NCI-H748 (cell line): Measurements from ENCODE around the gene MORN5.
A peak's percentile ranks its signal among the peaks of the same experiment; 100 is the strongest.

Experiments used
- DNase-seq: peaks from one replicate; lab custom pipeline; 2025; ENCODE audit not compliant: unreplicated experiment; lab: John Stamatoyannopoulos, UW

Gene MORN5

DNA sequence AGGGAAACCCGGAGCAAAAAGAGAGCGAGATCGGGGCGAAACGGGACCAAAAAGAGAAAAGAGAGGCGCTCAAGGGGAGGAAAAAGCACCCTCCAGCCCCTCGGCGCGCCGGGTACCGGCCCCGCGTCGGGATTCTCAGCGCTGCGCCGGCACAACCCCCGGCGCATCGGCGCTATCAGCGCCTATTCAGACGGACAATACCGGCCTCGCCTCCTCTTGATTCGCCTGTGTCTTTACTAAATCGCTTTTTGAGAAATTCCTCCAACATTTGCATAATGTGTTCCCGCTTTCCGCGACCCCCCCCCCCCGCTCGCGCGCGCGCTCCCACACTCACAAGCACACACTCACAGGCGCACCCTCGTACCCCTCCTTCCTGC, 68.5 kb downstream of the MORN5 start:
- peak; percentile 51 for DNase-seq

- DNase-seq, result peak; percentile 58
Measured at GRCh38 chr9:122228568-122229484, 69.1 kb downstream of the MORN5 start, which contains the start of gene LHX6. TSS of gene LHX6 (minus strand) at chr9:122228957. CDS start at chr9:122228740, 217 bp downstream.

DNA sequence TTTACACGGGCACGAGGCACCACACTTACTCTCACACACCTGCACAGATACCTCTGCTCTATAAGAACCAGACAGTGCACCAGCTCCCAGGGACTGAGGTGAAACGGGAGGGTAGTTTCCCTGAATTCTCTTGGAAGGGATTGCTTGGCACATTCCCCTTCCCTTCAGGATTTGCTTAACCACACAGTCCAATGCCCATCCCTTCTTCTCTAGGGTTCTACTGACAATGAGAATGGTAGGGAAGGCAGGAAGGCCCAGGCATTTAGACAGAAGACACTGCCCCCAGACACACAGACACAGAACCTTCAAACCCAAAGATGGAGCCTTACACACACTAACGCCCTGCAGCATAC, 69.8 kb downstream of the MORN5 start:
- no peak for DNase-seq

DNA sequence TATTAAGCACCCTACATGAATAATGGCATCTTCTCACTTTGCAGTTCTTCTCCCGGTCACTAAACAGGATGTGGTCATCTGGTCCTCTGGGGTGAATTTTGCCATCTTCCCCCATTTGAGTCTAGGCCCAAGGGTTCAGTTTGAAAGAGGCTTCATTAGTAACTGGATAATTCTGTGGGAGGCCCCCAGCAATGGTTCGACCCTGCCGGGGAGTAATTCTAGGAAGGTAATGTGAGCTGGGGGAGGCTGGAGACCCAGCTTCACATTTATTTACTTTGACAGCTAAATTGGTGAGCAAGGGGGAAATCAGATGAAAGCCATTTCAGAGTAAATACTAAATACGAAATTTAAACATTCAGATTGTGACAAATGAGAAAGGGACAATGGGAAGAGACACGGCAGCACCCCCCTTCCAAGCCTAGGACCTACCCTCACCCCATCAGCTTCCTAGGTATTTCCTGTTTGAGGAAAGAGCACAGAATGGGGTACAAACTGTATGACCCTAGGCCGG, 73.1 kb downstream of the MORN5 start:
- DNase-seq, result no peak

DNA sequence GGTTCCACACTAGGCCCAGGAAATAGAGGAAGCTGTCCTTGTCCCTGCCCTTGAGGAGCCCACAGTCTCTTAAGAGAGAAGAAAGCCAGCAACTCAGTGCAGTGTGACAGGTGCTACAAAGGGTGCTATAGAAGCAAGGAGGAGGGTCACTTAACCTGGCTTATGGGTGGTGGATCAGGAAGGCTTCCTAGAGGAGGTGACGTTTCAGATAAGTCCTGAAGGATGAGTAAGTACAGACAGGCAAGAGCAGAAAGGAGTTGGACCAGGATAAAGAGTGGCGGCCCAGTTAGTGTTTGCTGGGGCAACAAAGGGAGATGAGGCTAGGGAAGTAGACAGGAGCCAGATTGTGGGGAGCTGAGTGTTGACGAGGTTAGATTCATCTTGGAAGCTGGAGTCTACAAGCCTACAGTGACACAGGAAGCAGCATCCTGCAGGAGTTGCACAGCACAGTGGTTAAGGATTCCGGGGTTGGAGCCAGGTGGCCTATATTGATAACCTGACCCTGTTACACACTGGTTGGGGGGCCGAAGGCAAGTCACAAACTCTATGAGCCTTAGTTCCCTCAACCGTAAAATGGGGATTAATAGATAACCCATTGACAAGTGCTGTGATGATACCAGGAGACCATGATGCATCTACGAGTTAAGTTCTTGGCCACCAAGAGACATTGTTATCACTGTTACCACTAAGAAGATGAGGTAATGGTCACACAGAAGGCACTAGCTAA, 74.5 kb downstream of the MORN5 start:
- DNase-seq, result no peak

DNA sequence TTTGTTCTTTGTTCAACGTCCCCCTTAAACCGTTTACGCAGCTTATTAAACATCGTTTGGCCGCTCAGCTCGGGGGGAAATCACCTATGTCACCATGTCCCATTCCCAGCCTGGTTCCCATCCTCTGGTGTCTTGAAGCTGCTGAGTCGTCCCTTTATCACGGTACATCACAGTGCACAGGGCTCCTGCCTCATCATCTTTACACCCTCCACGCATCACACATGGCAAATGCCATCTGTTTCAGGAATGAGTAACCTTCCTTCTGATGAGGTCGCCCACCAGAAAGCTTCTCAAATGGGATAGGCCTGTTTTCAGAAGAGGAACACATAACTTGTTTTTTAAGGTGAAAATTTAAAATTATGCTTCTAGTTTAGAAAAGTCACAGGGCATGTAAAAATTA, 77.0 kb downstream of the MORN5 start:
- DNase-seq, result no peak

- DNase-seq, result no peak
Measured at GRCh38 chr9:122239722-122240121, 80.0 kb downstream of the MORN5 start.

DNA sequence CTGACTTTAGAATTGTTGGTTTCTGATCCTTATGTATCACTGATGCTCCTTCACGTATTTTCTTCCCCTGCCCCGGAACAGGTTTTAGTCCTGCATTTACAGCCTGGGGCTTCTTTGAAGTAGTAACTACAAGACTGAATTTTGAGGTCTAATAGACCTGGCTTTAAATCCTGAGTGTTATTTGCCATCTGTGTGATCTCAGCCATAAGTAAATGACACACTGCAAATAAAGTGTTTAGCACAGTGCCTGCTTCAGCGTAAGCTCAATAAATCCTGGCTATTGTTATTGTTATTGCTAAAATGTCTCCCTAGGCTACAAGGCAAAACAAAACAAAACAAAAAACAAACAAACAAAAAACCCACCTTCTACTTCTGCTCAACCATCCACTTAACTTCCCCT, 84.6 kb downstream of the MORN5 start:
- DNase-seq, result no peak

- no peak for DNase-seq
Measured at GRCh38 chr9:122246666-122247065, 87.0 kb downstream of the MORN5 start.

DNA sequence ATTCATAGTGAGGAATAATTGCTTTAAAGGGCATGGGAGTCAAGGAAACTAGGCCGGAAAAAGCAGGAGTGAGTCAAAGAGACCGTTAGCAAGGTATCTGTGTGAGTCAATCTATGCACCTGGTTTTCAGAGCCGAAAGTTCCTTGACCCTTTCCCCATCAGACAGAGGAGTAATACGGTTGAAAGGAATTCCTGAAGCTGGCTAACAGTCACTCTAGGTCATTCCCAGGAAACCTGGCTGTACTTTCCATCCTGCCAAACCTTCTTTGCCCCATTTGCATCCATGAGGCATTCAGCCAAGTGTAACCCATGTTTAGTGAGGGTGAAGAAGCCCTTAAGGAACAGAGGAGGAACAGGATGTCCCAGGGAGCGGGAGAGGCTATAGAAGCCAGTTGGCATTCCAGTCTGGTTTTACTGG, 88.7 kb downstream of the MORN5 start:
- DNase-seq, result no peak
